H1 (cell line): Measurements from ENCODE around the gene IRF7. TPM values are rescaled to one million over a fixed set of nuclear protein-coding genes. Genes with fewer than 3 reads are reported as not detected.

Experiments used
- CTCF ChIA-PET: fragments of 300-600 bp; sonication (Branson Sonifier 250); formaldehyde crosslinking; loops from one replicate; lab custom pipeline; 2021; ENCODE audit not compliant: partially characterized antibody; lab: Charles Lee
- POLR2A ChIA-PET: fragments of 300-600 bp; sonication (Branson Sonifier 250); formaldehyde crosslinking; loops from one replicate; lab custom pipeline; 2021; ENCODE audit warnings: inconsistent platforms; ENCODE audit not compliant: partially characterized antibody; lab: Charles Lee
- DNase-seq, 2 experiments: peaks; one replicate each; pipeline versions ENCODE4 v3.0.0 to v3.0.0-alpha.2; 2010 to 2022; ENCODE audit warnings: low spot score in 2 of 2, low read depth in 1 of 2, mixed read lengths in 1 of 2
- FAIRE-seq: peaks from 2 replicates; lab custom pipeline; 2011; peaks lifted over from hg19 to GRCh38; lab: Jason Lieb, UNC
- H2AFZ ChIP-seq: 2 replicates; pipeline ENCODE4 v1.8.1; 2012; ENCODE audit warnings: low read length, inconsistent platforms
- H2AK5ac ChIP-seq: 2 replicates; pipeline ENCODE4 v1.6.1; 2013; ENCODE audit warnings: low read depth, low read length
- H2BK120ac ChIP-seq: replicated peaks from 2 replicates; pipeline ENCODE3; 2013; ENCODE audit warnings: low read depth, low read length, inconsistent platforms
- H2BK12ac ChIP-seq: 2 replicates; pipeline ENCODE4 v1.6.1; 2013; ENCODE audit warnings: low read depth, low read length
- H2BK15ac ChIP-seq: 2 replicates; pipeline ENCODE4 v1.6.1; 2013; ENCODE audit warnings: low read length
- H2BK20ac ChIP-seq: 2 replicates; pipeline ENCODE4 v1.6.1; 2013; ENCODE audit warnings: low read length
- H2BK5ac ChIP-seq: 2 replicates; pipeline ENCODE4 v1.6.1; 2013; ENCODE audit warnings: low read depth, low read length
- H3K14ac ChIP-seq: 2 replicates; pipeline ENCODE4 v1.6.1; 2013; ENCODE audit warnings: inconsistent platforms; ENCODE audit not compliant: insufficient read length
- H3K18ac ChIP-seq: 2 replicates; pipeline ENCODE4 v1.6.1; 2013; ENCODE audit warnings: low read length; ENCODE audit errors: extremely low read depth
- H3K23ac ChIP-seq: 2 replicates; pipeline ENCODE4 v1.6.1; 2013; ENCODE audit warnings: inconsistent platforms; ENCODE audit not compliant: insufficient read length
- H3K23me2 ChIP-seq: 2 replicates; pipeline ENCODE4 v1.6.1; 2013; ENCODE audit warnings: low read depth, low read length
- H3K27ac ChIP-seq: 2 replicates; pipeline ENCODE4 v1.6.1; 2011; ENCODE audit warnings: low read depth, low read length, inconsistent platforms
- H3K27me3 ChIP-seq, 4 experiments: replicated peaks in 1 of 4; 1 replicate in 1 of 4; 2 replicates in 3 of 4; pipeline versions ENCODE4 v1.6.1 to v1.8.1; 2011 to 2013; ENCODE audit warnings: low read length in 3 of 4, mild to moderate bottlenecking in 3 of 4, inconsistent platforms in 2 of 4, mixed read lengths in 2 of 4, moderate library complexity in 1 of 4; ENCODE audit not compliant: control insufficient read depth in 3 of 4, insufficient read depth in 3 of 4; ENCODE audit errors: extremely low read depth in 1 of 4
- H3K36me3 ChIP-seq, 4 experiments: 2 replicates each; pipeline versions ENCODE4 v1.6.1 to v1.8.1; 2011 to 2013; ENCODE audit warnings: mild to moderate bottlenecking in 4 of 4, low read length in 3 of 4, moderate library complexity in 2 of 4, control low read depth in 1 of 4, inconsistent platforms in 1 of 4; ENCODE audit not compliant: insufficient read depth in 4 of 4, control insufficient read depth in 2 of 4
- H3K4ac ChIP-seq: replicated peaks from 2 replicates; pipeline ENCODE3; 2013; ENCODE audit warnings: low read length, low read depth, mixed read lengths, inconsistent platforms; ENCODE audit not compliant: insufficient read length
- H3K4me1 ChIP-seq, 4 experiments: replicated peaks in 1 of 4; 1 replicate in 1 of 4; 2 replicates in 3 of 4; pipeline versions ENCODE4 v1.6.1 to v1.8.1; 2011 to 2013; ENCODE audit warnings: low read length in 3 of 4, inconsistent platforms in 2 of 4, mixed read lengths in 1 of 4; ENCODE audit not compliant: insufficient read depth in 4 of 4, control insufficient read depth in 3 of 4
- H3K4me2 ChIP-seq, 2 experiments: 2 replicates each; pipeline versions ENCODE4 v1.6.1 to v1.8.1; 2011 to 2013; ENCODE audit warnings: low read depth in 2 of 2, low read length in 2 of 2, control low read depth in 1 of 2, inconsistent platforms in 1 of 2, mild to moderate bottlenecking in 1 of 2; ENCODE audit not compliant: insufficient read depth in 1 of 2
- H3K4me3 ChIP-seq, 4 experiments: fragments of 200-600, 300-600 bp in 1 of 4; sonication (generic), shearing (Covaris generic), sonication (Bioruptor Twin) in 1 of 4; 2 replicates each; pipeline versions ENCODE4 v1.5.1 to v1.8.1; 2011 to 2016; ENCODE audit warnings: low read length in 4 of 4, low read depth in 3 of 4, control low read depth in 2 of 4, inconsistent platforms in 2 of 4, mild to moderate bottlenecking in 2 of 4, mixed read lengths in 1 of 4, moderate library complexity in 1 of 4; ENCODE audit not compliant: insufficient read depth in 2 of 4; ENCODE audit errors: extremely low read depth in 1 of 4
- H3K56ac ChIP-seq: replicated peaks from 2 replicates; pipeline ENCODE3; 2013; ENCODE audit warnings: low read depth, mild to moderate bottlenecking, mixed read lengths, low read length, inconsistent platforms; ENCODE audit not compliant: insufficient read length
- H3K79me1 ChIP-seq: 2 replicates; pipeline ENCODE4 v1.6.1; 2013; ENCODE audit warnings: low read depth, low read length, control low read depth
- H3K79me2 ChIP-seq, 2 experiments: 2 replicates each; pipeline versions ENCODE4 v1.6.1 to v1.8.1; 2012 to 2013; ENCODE audit warnings: low read length in 2 of 2, mild to moderate bottlenecking in 2 of 2, inconsistent platforms in 1 of 2; ENCODE audit not compliant: insufficient read depth in 2 of 2, control insufficient read depth in 1 of 2
- H3K9ac ChIP-seq, 4 experiments: replicated peaks in 1 of 4; 1 replicate in 1 of 4; 2 replicates in 3 of 4; pipeline versions ENCODE4 v1.6.1 to v1.8.1; 2011 to 2013; ENCODE audit warnings: low read depth in 3 of 4, low read length in 3 of 4, control low read depth in 2 of 4, mild to moderate bottlenecking in 2 of 4, moderate library complexity in 2 of 4, inconsistent platforms in 1 of 4; ENCODE audit errors: extremely low read depth in 1 of 4
- H3K9me3 ChIP-seq, 2 experiments: 2 replicates each; pipeline versions ENCODE4 v1.6.1 to v1.8.1; 2012 to 2013; ENCODE audit warnings: mild to moderate bottlenecking in 2 of 2, moderate library complexity in 2 of 2, control low read depth in 1 of 2, inconsistent platforms in 1 of 2, low read depth in 1 of 2, low read length in 1 of 2, mixed read lengths in 1 of 2; ENCODE audit not compliant: insufficient read depth in 2 of 2
- H4K20me1 ChIP-seq, 2 experiments: replicated peaks in 1 of 2; 2 replicates each; pipeline versions ENCODE3 to v1.8.1; 2011 to 2013; ENCODE audit warnings: inconsistent platforms in 2 of 2, low read length in 2 of 2, mild to moderate bottlenecking in 1 of 2; ENCODE audit not compliant: insufficient read depth in 2 of 2, control insufficient read depth in 1 of 2
- H4K5ac ChIP-seq: 2 replicates; pipeline ENCODE4 v1.6.1; 2013; ENCODE audit warnings: low read length, low read depth, mixed read lengths, inconsistent platforms; ENCODE audit not compliant: insufficient read length
- H4K8ac ChIP-seq: 2 replicates; pipeline ENCODE4 v1.8.0; 2013; ENCODE audit warnings: mild to moderate bottlenecking, moderate library complexity, low read length, inconsistent platforms; ENCODE audit not compliant: insufficient read depth; ENCODE audit errors: extremely low read depth
- H4K91ac ChIP-seq: replicated peaks from 2 replicates; pipeline ENCODE3; 2013; ENCODE audit warnings: low read length, mixed read lengths, inconsistent platforms; ENCODE audit not compliant: insufficient read length
- CBX5 ChIP-seq: fragments of 300-800, 300-1000 bp; sonication (generic); IDR thresholded peaks from 2 replicates; pipeline ENCODE4 v1.7.1; 2016; ENCODE audit warnings: antibody characterized with exemption, low read length, low read depth
- CHD2 ChIP-seq: IDR thresholded peaks from 2 replicates; pipeline ENCODE4 v1.6.1; 2012; ENCODE audit warnings: low read length, improper control_type of control experiment
- GABPA ChIP-seq: IDR thresholded peaks from 2 replicates; pipeline ENCODE4 v1.6.1; 2011; ENCODE audit warnings: mild to moderate bottlenecking, low read length, moderate library complexity, borderline replicate concordance; ENCODE audit not compliant: insufficient read depth
- GTF2F1 ChIP-seq: IDR thresholded peaks from 2 replicates; pipeline ENCODE4 v1.6.1; 2012; ENCODE audit warnings: low read depth, low read length, improper control_type of control experiment, borderline replicate concordance
- MAX ChIP-seq: IDR thresholded peaks from 2 replicates; pipeline ENCODE4 v1.6.1; 2012; ENCODE audit warnings: inconsistent platforms
- RXRA ChIP-seq: IDR thresholded peaks from 2 replicates; pipeline ENCODE4 v1.6.1; 2011; ENCODE audit warnings: low read depth, mild to moderate bottlenecking, low read length, moderate library complexity; ENCODE audit not compliant: insufficient read depth
- TBP ChIP-seq: IDR thresholded peaks from 2 replicates; pipeline ENCODE4 v1.6.1; 2011; ENCODE audit warnings: low read depth, low read length, improper control_type of control experiment
- TCF12 ChIP-seq: IDR thresholded peaks from 2 replicates; pipeline ENCODE4 v1.6.1; 2011; ENCODE audit warnings: low read depth, mild to moderate bottlenecking, low read length
- USF2 ChIP-seq: IDR thresholded peaks from 2 replicates; pipeline ENCODE4 v1.6.1; 2011; ENCODE audit warnings: low read length, improper control_type of control experiment
- WGBS, 2 experiments: shearing (Covaris generic) in 1 of 2; methylation state at CpG; one replicate each; pipeline versions ENCODE4 v1.1.6 to v1.1.7; 2013 to 2015; ENCODE audit warnings: low lambda C conversion rate in 2 of 2, mixed read lengths in 2 of 2, inconsistent platforms in 1 of 2, low coverage in 1 of 2, missing lambda C conversion rate in 1 of 2; ENCODE audit not compliant: insufficient replicate concordance in 2 of 2, insufficient coverage in 1 of 2, insufficient read length in 1 of 2; ENCODE audit errors: extremely low coverage in 1 of 2, missing lambda C conversion rate in 1 of 2; 5-methylcytosine and 5-hydroxymethylcytosine counted together
- polyA plus RNA-seq, 7 experiments: library from polyadenylated mRNA; depleted of rRNA in 3 of 7; stranded (reverse) in 5 of 7; unstranded in 2 of 7; fragments of >200 nt in 5 of 7; fragments of 200-250 nt in 2 of 7; gene quantifications; 1 replicate in 5 of 7; 2 replicates in 1 of 7; 4 replicates in 1 of 7; pipeline versions ENCODE4 v1.2.1 to v1.2.3, GENCODE V29; 2011 to 2013; ENCODE audit warnings: missing spikeins in 2 of 7, mixed read lengths in 2 of 7
- total RNA-seq: library from RNA; stranded (reverse); fragmentation: NEBNext Ultra II Directional; extraction: Animal tissue kit (Norgen Biotek cat#: 25700); gene quantifications from 2 replicates; pipeline ENCODE4 v1.2.1, GENCODE V29; 2021

Gene IRF7
- total and polyA plus RNA-seq, 2 of the 8 experiments (the other 6 are each of a cell fraction or from before 2014, with no cell fraction given): 9.1 to 9.6 TPM

GRCh38 chr11:645536-645935 is 29.8 kb upstream of the IRF7 start:
- no peak overlapping the region for H4K5ac ChIP-seq
- peaks cover 0 to 3% (median 1%) of the 10 kb centered on the region in 4 experiments; a peak in 5 of 7 replicates for H3K27me3 ChIP-seq
- 79% methylated on average over 16 of the region's 16 CpGs; no CpG with 5 or more reads in 1 of the 2 experiments for WGBS, 2 experiments
- H3K4me1 ChIP-seq: peaks cover 0 to 6% (median 2%) of the 10 kb centered on the region in 4 experiments; a peak in 5 of 7 replicates
- no peak overlapping the region for H2BK15ac ChIP-seq
- no peak overlapping the region for H4K8ac ChIP-seq
- peaks cover 0 to 3% (median under 1%) of the 10 kb centered on the region in 4 experiments; a peak in 1 of 8 replicates for H3K36me3 ChIP-seq
- no peak overlapping the region for H4K91ac ChIP-seq
- H3K56ac ChIP-seq: no peak overlapping the region
- no peak overlapping the region for H3K4ac ChIP-seq
- H3K14ac ChIP-seq: no peak overlapping the region
- no peak overlapping the region for H3K4me3 ChIP-seq
- POLR2A ChIA-PET: interaction anchor here (1.4 to 4.2 kb wide), 2 partner anchors 10 to 48 kb away, joined by 3 to 19 read pairs; no protein-coding TSS in a partner anchor
- no peak overlapping the region for H2BK120ac ChIP-seq
- no peak overlapping the region for H2AK5ac ChIP-seq
- no peaks in the 10 kb centered on the region; a peak in 1 of 4 replicates for H3K9me3 ChIP-seq
- no peaks in the 10 kb centered on the region for H3K79me2 ChIP-seq
- H3K18ac ChIP-seq: no peak overlapping the region
- no peak for TF ChIP-seq TBP
- TF ChIP-seq CHD2: no peak
- TF ChIP-seq TCF12: no peak
- no peak for TF ChIP-seq CBX5
- no peak for TF ChIP-seq MAX
- TF ChIP-seq RXRA: no peak
- TF ChIP-seq GTF2F1: no peak
- no peak for TF ChIP-seq USF2
- no peak for TF ChIP-seq GABPA
- H3K79me1 ChIP-seq: no peaks in the 10 kb centered on the region
- H3K9ac ChIP-seq: no peak overlapping the region
- FAIRE-seq (no peak), DNase-seq (no peak)
- H4K20me1 ChIP-seq: peaks cover 0 to 4% of the 10 kb centered on the region in 2 experiments
- no peak overlapping the region for H3K4me2 ChIP-seq
- H3K27ac ChIP-seq: no peak overlapping the region
- H3K23ac ChIP-seq: no peak overlapping the region
- no peak overlapping the region for H2BK12ac ChIP-seq
- H3K23me2 ChIP-seq: no peaks in the 10 kb centered on the region
- H2AFZ ChIP-seq: no peak overlapping the region
- H2BK5ac ChIP-seq: no peak overlapping the region
- H2BK20ac ChIP-seq: no peak overlapping the region
- CTCF ChIA-PET: interaction anchor here (0.6 to 1.1 kb wide), 3 partner anchors 8 to 86 kb away, joined by 3 read pairs; partner anchors contain the start of gene DRD4
